GM12878 (cell line): ENCODE data around the gene HEXIM2. TPM values are rescaled to one million over a fixed set of nuclear protein-coding genes. Genes with fewer than 3 reads are reported as not detected.

Source experiments
- ATAC-seq: fragments of 200-7000 bp; cut with Tn5 transposase; 3 replicates; pipeline ENCODE4 v1.9.1; 2020; ENCODE audit warnings: mild to moderate bottlenecking, moderate library complexity
- BruUV-seq: library from RNA; stranded (reverse); fragments of 400-500 nt; replicated peaks from 2 replicates; lab custom pipeline; 2021; lab: Mats Ljungman, UMichigan
- CTCF ChIA-PET: fragments of 300-600 bp; sonication (Branson Sonifier 250); formaldehyde crosslinking; extraction: SDS; loops from one replicate; lab custom pipeline; 2021; ENCODE audit warnings: inconsistent platforms; lab: Yijun Ruan, JAX
- POLR2A ChIA-PET: fragments of 350-600 bp; formaldehyde crosslinking; extraction: SDS; loops from one replicate; lab custom pipeline; 2021; ENCODE audit warnings: inconsistent platforms; lab: Charles Lee
- RAD21 ChIA-PET: fragments of 300-600 bp; sonication (Branson Sonifier 250); formaldehyde crosslinking; loops from one replicate; lab custom pipeline; 2023; ENCODE audit warnings: antibody characterized with exemption; ENCODE audit not compliant: unreplicated experiment; lab: Charles Lee
- SMC1A ChIA-PET: fragments of 300-600 bp; sonication (Branson Sonifier 250); formaldehyde crosslinking; loops from one replicate; lab custom pipeline; 2023; ENCODE audit not compliant: unreplicated experiment, uncharacterized antibody; lab: Charles Lee
- DNase-seq: peaks from one replicate; pipeline ENCODE4 v3.0.0-alpha.2; 2011; ENCODE audit warnings: low read depth, low spot score
- FAIRE-seq: peaks from 3 replicates; lab custom pipeline; 2011; peaks lifted over from hg19 to GRCh38; lab: Jason Lieb, UNC
- H2AFZ ChIP-seq: 2 replicates; pipeline ENCODE4 v1.6.0; 2011; ENCODE audit warnings: low read depth, low read length, control low read depth; ENCODE audit not compliant: control insufficient read depth
- H3K27ac ChIP-seq: 2 replicates; pipeline ENCODE4 v1.5.1; 2011; ENCODE audit warnings: control low read depth; ENCODE audit not compliant: control insufficient read depth, insufficient read depth
- H3K27me3 ChIP-seq, 2 experiments: replicated peaks in 1 of 2; 2 replicates each; pipeline versions ENCODE4 v1.6.0 to v1.6.1; 2011; ENCODE audit warnings: low read length in 1 of 2; ENCODE audit not compliant: control insufficient read depth in 2 of 2, insufficient read depth in 2 of 2
- H3K36me3 ChIP-seq, 2 experiments: 2 replicates each; pipeline ENCODE4 v1.5.1; 2011; ENCODE audit warnings: low read length in 1 of 2; ENCODE audit not compliant: control insufficient read depth in 2 of 2, insufficient read depth in 2 of 2
- H3K4me1 ChIP-seq: 2 replicates; pipeline ENCODE4 v1.6.1; 2011; ENCODE audit warnings: mild to moderate bottlenecking, low read length, moderate library complexity, mixed read lengths; ENCODE audit not compliant: control insufficient read depth, insufficient read depth
- H3K4me2 ChIP-seq: 2 replicates; pipeline ENCODE4 v1.6.0; 2011; ENCODE audit warnings: control low read depth; ENCODE audit not compliant: control insufficient read depth, insufficient read depth
- H3K4me3 ChIP-seq: fragments of 200-600 bp; sonication (generic); 2 replicates; pipeline ENCODE4 v1.5.1; 2016
- H3K79me2 ChIP-seq: 2 replicates; pipeline ENCODE4 v1.6.0; 2011; ENCODE audit warnings: low read length; ENCODE audit not compliant: control insufficient read depth, insufficient read depth
- H3K9ac ChIP-seq: 2 replicates; pipeline ENCODE4 v1.8.0; 2011; ENCODE audit warnings: low read length, control low read depth, mixed read lengths; ENCODE audit not compliant: control insufficient read depth, insufficient read depth
- H3K9me3 ChIP-seq: replicated peaks from 3 replicates; pipeline ENCODE4 v1.5.1; 2011; ENCODE audit warnings: mild to moderate bottlenecking, low read length; ENCODE audit not compliant: control insufficient read depth, insufficient read depth
- H4K20me1 ChIP-seq: 2 replicates; pipeline ENCODE4 v1.6.0; 2011; ENCODE audit not compliant: control insufficient read depth, insufficient read depth
- CEBPB ChIP-seq, 2 experiments: fragments of 150-350 bp in 1 of 2; IDR thresholded peaks; 2 replicates each; pipeline ENCODE4 v1.6.1; 2012 to 2014; ENCODE audit warnings: low read depth in 2 of 2, low read length in 2 of 2, borderline replicate concordance in 1 of 2, inconsistent platforms in 1 of 2
- FOXK2 ChIP-seq: fragments of 450-650 bp; IDR thresholded peaks from 2 replicates; pipeline ENCODE4 v1.6.1; 2017; ENCODE audit warnings: mild to moderate bottlenecking, moderate library complexity
- GATAD2B ChIP-seq: fragments of 450-650 bp; conservative IDR thresholded peaks from 2 replicates; pipeline ENCODE4 v1.6.1; 2017; ENCODE audit warnings: low read depth, mild to moderate bottlenecking, moderate library complexity
- IKZF2 ChIP-seq, 2 experiments: fragments of 450-650 bp; IDR thresholded peaks; 2 replicates each; pipeline ENCODE4 v1.6.1; 2017; ENCODE audit warnings: mild to moderate bottlenecking in 2 of 2, moderate library complexity in 2 of 2
- PAX5 ChIP-seq: IDR thresholded peaks from 2 replicates; pipeline ENCODE4 v1.6.1; 2011; ENCODE audit warnings: low read depth, low read length, borderline replicate concordance
- RBBP5 ChIP-seq: fragments of 200-600 bp; sonication (generic); conservative IDR thresholded peaks from 2 replicates; pipeline ENCODE4 v1.6.1; 2016
- SIN3A ChIP-seq: IDR thresholded peaks from 2 replicates; pipeline ENCODE4 v1.6.1; 2012; ENCODE audit warnings: low read depth, low read length, improper control_type of control experiment
- TCF12 ChIP-seq: IDR thresholded peaks from 2 replicates; pipeline ENCODE4 v1.6.1; 2011; ENCODE audit warnings: low read depth, mild to moderate bottlenecking, low read length
- ZNF207 ChIP-seq: fragments of 450-650 bp; IDR thresholded peaks from 2 replicates; pipeline ENCODE4 v1.6.1; 2014; ENCODE audit warnings: antibody characterized with exemption, mild to moderate bottlenecking, borderline replicate concordance
- WGBS: methylation state at CpG from one replicate; pipeline ENCODE4 v1.1.6; 2016; ENCODE audit warnings: low lambda C conversion rate; ENCODE audit not compliant: insufficient replicate concordance, insufficient coverage; ENCODE audit errors: missing lambda C conversion rate; 5-methylcytosine and 5-hydroxymethylcytosine counted together
- in situ Hi-C: fragments of 300-500 bp; cut with MboI; formaldehyde crosslinking; loops from 9 replicates; pipeline ENCODE4 v1.14.3; 2018; ENCODE audit warnings: mixed read lengths
- intact Hi-C: fragments of 100-400 bp; cut with micrococcal nuclease; formaldehyde crosslinking; loops from one replicate; pipeline ENCODE4 v1.14.2; 2022; ENCODE audit not compliant: unreplicated experiment
- polyA plus RNA-seq, 11 experiments: library from polyadenylated mRNA; depleted of rRNA in 4 of 11; unstranded in 6 of 11; stranded (reverse) in 5 of 11; fragments of >200 nt; fragmentation: Nextera tagmentation in 4 of 11; fragmentation: Illumina TruSeq in 1 of 11; extraction: Ambion mirVana in 4 of 11; extraction: Trizol in 1 of 11; gene quantifications; 1 replicate in 1 of 11; 2 replicates in 10 of 11; pipeline versions ENCODE4 v1.2.1 to v1.2.3, GENCODE V29; 2011 to 2016; ENCODE audit warnings: inconsistent platforms in 2 of 11, missing spikeins in 2 of 11, low read depth in 1 of 11
- total RNA-seq, 4 experiments: library from RNA; depleted of rRNA in 3 of 4; stranded (reverse); fragments of >200 nt in 3 of 4; fragmentation: Illumina TruSeq in 1 of 4; extraction: Trizol in 1 of 4; gene quantifications; 2 replicates each; pipeline versions ENCODE4 v1.2.1 to v1.2.3, GENCODE V29; 2013 to 2021
- TF ChIP-seq, protein P1 (sequence below): fragments of 450-650 bp; IDR thresholded peaks from 2 replicates; pipeline ENCODE4 v1.6.1; 2016; ENCODE audit warnings: mild to moderate bottlenecking

Gene HEXIM2
- total and polyA plus RNA-seq, 10 of the 15 experiments (the other 5 are each of a cell fraction or from before 2014, with no cell fraction given) = 0.10 to 10.3 (median 6.4) TPM

- no TSS peak for BruUV-seq
- in situ Hi-C loops (loop anchor here (10.0 kb wide), 1 partner anchor 345 kb away; no protein-coding TSS in a partner anchor), intact Hi-C loops (no loop called here)
- Histone ChIP-seq H3K27me3 (no peaks in the 10 kb centered on the region), H3K4me1 (no peaks in the 10 kb centered on the region), H3K79me2 (no peaks in the 10 kb centered on the region), H2AFZ (no peak overlapping the region), H3K4me3 (no peak overlapping the region), H3K36me3 (no peaks in the 10 kb centered on the region), H4K20me1 (no peaks in the 10 kb centered on the region), H3K27ac (no peak overlapping the region), H3K4me2 (no peak overlapping the region), H3K9me3 (no peaks in the 10 kb centered on the region), H3K9ac (no peak overlapping the region)
- POLR2A ChIA-PET = no interaction called here
- DNase-seq = no peak
- 28% methylated on average over 8 of the region's 8 CpGs for WGBS
- no peak for TF ChIP-seq ZNF207
- TF ChIP-seq, protein P1, sequence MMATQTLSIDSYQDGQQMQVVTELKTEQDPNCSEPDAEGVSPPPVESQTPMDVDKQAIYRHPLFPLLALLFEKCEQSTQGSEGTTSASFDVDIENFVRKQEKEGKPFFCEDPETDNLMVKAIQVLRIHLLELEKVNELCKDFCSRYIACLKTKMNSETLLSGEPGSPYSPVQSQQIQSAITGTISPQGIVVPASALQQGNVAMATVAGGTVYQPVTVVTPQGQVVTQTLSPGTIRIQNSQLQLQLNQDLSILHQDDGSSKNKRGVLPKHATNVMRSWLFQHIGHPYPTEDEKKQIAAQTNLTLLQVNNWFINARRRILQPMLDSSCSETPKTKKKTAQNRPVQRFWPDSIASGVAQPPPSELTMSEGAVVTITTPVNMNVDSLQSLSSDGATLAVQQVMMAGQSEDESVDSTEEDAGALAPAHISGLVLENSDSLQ = no peak
- no peak for TF ChIP-seq GATAD2B
- TF ChIP-seq CEBPB (IDR thresholded peaks at IDR 0.05; ENCODE audit: borderline replicate concordance in 1 of 2, low read depth in 2 of 2, low read length in 2 of 2) = no peak
- no peak for TF ChIP-seq FOXK2
- TF ChIP-seq SIN3A = no peak
- TF ChIP-seq IKZF2 (IDR thresholded peaks at IDR 0.05) = no peak
- TF ChIP-seq RBBP5 = no peak
- TF ChIP-seq TCF12 = no peak
- no peak for TF ChIP-seq PAX5
- ATAC-seq = no peak
- FAIRE-seq = no peak
- SMC1A ChIA-PET = no interaction called here
- CTCF ChIA-PET = interaction anchor here (1.0 to 3.0 kb wide), 4 partner anchors 15 to 200 kb away, joined by 3 to 11 read pairs (median 3); partner anchors contain the start of gene ACBD4
- RAD21 ChIA-PET = interaction anchor here (0.9 kb wide), 1 partner anchor 33 kb away, joined by 3 read pairs; no protein-coding TSS in a partner anchor
Observed at GRCh38 chr17:45119964-45120363, 41.7 kb upstream of the HEXIM2 start.
